Esophagus muscularis mucosa (tissue), 3 donors: ENCODE measurements around the gene VAMP4.

Source experiments
- POLR2AphosphoS5 ChIP-seq, 2 donors: sonication (generic); formaldehyde crosslinking; IDR thresholded peaks; one replicate each; pipeline ENCODE4 v1.6.1; 2017; ENCODE audit warnings: antibody characterized with exemption in 2 of 2
- TF ChIP-seq, protein P1 (sequence below), 3 experiments: fragments of 200-600 bp in 2 of 3; fragments of 450-650 bp in 1 of 3; sonication (generic) in 2 of 3; IDR thresholded peaks; one replicate each; pipeline ENCODE4 v1.5.1; 2017 to 2019; ENCODE audit warnings: antibody characterized with exemption in 3 of 3, mild to moderate bottlenecking in 2 of 3, moderate library complexity in 1 of 3

DNA sequence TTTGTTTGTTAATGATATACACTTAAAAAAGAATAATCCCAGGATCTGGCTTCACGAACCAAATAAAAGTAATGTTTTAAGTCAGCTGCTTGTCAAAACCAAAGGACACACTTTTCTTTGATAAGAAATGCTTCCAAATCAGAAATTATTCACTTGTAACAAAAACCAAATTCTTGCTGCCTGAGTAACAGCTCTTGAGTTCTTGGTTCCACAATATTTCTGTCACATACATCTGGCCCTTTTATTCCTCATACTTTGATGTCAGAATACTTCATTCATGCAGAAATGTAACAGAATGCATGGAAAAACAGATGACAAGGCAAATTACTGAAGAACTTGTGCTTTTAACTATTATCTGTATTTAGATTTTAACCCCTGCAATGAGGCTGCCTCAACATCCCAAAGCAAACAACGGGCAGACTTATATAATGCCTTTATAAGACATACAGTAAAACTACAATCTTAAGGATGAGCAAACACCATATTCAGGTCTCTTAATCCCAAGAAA, 1.5 kb downstream of the VAMP4 start:
- TF ChIP-seq POLR2AphosphoS5 (IDR thresholded peaks at IDR 0.05), result no peak
- TF ChIP-seq, protein P1, sequence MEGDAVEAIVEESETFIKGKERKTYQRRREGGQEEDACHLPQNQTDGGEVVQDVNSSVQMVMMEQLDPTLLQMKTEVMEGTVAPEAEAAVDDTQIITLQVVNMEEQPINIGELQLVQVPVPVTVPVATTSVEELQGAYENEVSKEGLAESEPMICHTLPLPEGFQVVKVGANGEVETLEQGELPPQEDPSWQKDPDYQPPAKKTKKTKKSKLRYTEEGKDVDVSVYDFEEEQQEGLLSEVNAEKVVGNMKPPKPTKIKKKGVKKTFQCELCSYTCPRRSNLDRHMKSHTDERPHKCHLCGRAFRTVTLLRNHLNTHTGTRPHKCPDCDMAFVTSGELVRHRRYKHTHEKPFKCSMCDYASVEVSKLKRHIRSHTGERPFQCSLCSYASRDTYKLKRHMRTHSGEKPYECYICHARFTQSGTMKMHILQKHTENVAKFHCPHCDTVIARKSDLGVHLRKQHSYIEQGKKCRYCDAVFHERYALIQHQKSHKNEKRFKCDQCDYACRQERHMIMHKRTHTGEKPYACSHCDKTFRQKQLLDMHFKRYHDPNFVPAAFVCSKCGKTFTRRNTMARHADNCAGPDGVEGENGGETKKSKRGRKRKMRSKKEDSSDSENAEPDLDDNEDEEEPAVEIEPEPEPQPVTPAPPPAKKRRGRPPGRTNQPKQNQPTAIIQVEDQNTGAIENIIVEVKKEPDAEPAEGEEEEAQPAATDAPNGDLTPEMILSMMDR (IDR thresholded peaks at IDR 0.05), result no peak
